Upper lobe of right lung (tissue), 1 donor: Measurements from ENCODE around the gene MAS1L. TPM values are rescaled to one million over a fixed set of nuclear protein-coding genes. Genes with fewer than 3 reads are reported as not detected.

Source experiments
- ATAC-seq: fragments of 200-7000 bp; cut with Tn5 transposase; one replicate; pipeline ENCODE4 v1.9.1; 2020; ENCODE audit warnings: mild to moderate bottlenecking, moderate library complexity
- DNase-seq: peaks from one replicate; pipeline ENCODE4 v3.0.0-alpha.2; 2020
- H3K27ac ChIP-seq: fragments of 200-600 bp; one replicate; pipeline ENCODE4 v1.8.0; 2022
- H3K27me3 ChIP-seq: fragments of 200-600 bp; one replicate; pipeline ENCODE4 v1.8.0; 2022; ENCODE audit warnings: mild to moderate bottlenecking
- H3K36me3 ChIP-seq: fragments of 200-600 bp; one replicate; pipeline ENCODE4 v1.8.0; 2022
- H3K4me1 ChIP-seq: fragments of 200-600 bp; one replicate; pipeline ENCODE4 v1.8.0; 2022
- H3K4me3 ChIP-seq: fragments of 200-600 bp; one replicate; pipeline ENCODE4 v1.8.0; 2022; ENCODE audit warnings: mild to moderate bottlenecking
- H3K9me3 ChIP-seq: fragments of 200-600 bp; one replicate; pipeline ENCODE4 v1.8.0; 2022
- CTCF ChIP-seq: fragments of 200-600 bp; IDR thresholded peaks from one replicate; pipeline ENCODE4 v1.8.0; 2022; ENCODE audit warnings: antibody characterized with exemption
- intact Hi-C: fragments of 100-400 bp; cut with DNase I; formaldehyde crosslinking; loops from one replicate; pipeline ENCODE4 v1.11.0; 2022
- total RNA-seq: library from RNA; stranded (reverse); fragmentation: NEBNext Ultra II Directional; extraction: Animal tissue kit (Norgen Biotek cat#: 25700); gene quantifications from one replicate; pipeline ENCODE4 v1.2.1, GENCODE V29; 2021
- donor health status: DM: no; HTN: yes; CAD: no; lungs with severe emphysema.

MAS1L gene
- total RNA-seq, 1 donor from 2014 or later = 0.64 TPM

DNA sequence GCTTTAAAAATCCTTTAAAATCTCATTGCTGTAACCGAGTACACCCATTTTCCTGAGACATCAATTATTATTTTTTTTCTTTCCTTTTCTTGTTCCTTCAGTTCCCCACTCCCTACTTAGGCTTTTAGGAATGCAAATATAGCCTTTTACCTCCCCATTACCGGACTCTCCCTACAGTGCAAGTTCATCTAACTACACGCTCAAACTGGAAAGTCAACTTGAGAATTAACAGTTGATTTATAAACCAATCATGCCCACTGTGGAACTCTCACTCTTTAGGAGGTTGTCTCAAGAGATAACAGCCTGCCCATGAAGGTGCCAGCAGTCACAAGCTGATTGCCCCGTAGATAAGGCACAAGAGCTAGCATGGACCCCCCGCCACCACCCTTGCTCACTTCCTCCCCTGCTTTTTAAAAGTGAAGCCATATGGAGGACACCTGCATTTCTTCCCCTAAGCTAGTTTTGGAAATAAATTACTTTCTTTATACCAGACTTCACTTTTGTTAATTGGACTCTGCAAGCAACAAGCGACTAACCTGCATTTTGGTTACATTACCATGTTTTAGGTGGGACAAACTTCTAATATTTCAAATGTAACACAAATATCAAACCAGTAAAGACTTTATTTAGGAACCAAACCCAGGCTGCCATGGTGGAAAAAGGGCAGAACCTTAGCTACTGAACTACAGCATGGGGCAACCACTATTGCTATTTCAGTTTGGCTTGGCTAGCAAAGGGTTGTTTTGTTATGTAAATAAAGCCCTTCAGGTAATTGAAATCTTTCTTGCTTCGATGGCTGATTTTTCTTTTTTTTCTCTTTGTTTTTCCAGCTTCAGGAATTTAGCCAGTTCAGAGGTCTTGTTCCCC lies 36.9 kb upstream of the MAS1L start:
- no peaks in the 10 kb centered on the region for H3K27me3 ChIP-seq
- H3K4me3 ChIP-seq = no peak overlapping the region
- no peak for TF ChIP-seq CTCF
- no peak overlapping the region for H3K27ac ChIP-seq
- intact Hi-C loops = no loop called here
- H3K4me1 ChIP-seq = no peaks in the 10 kb centered on the region
- DNase-seq (no peak), ATAC-seq (no peak)
- H3K9me3 ChIP-seq = no peaks in the 10 kb centered on the region
- no peaks in the 10 kb centered on the region for H3K36me3 ChIP-seq

DNA sequence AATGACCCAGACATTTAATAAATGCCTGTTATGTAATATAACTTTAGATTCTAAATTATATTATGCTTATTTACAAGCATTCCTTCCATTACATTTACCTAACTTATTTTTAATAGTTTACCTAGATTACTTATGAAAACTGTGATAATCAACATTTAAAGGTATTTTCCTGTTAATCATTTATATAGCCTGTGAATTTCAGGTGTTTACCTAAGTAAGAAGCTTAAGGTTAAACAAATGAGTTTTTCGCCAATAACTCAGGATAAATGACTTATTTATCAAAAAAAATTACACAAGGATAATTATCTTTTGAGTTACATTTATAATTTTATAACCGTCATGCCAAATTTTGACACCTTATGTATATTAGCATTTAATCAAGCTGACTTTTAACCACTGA lies 36.3 kb upstream of the MAS1L start:
- Histone ChIP-seq H3K27ac (no peak overlapping the region), H3K4me1 (no peaks in the 10 kb centered on the region)
- no peak for TF ChIP-seq CTCF

DNA sequence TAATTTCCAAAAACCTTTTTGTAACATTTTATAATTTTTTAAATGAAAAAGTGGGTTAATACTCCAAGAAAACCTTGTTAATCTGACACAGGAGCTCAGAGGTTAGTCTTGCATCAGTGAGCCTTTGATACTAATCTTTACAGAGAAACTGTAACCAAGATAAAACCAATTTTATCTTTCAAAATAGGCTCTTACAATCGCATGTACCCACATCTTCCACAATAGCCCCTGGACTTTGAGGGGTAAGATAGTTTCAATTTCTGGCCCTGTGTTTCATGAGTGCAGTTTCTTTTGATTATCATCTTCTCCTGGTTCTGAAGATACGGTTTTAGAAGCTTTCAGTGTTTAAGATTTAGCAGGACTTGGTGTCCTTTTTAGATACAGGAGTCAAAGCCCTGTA lies 34.5 kb upstream of the MAS1L start:
- no peak for TF ChIP-seq CTCF
- Histone ChIP-seq H3K4me3 (no peak overlapping the region), H3K9me3 (no peaks in the 10 kb centered on the region), H3K4me1 (no peaks in the 10 kb centered on the region), H3K27ac (no peak overlapping the region), H3K36me3 (no peaks in the 10 kb centered on the region), H3K27me3 (no peaks in the 10 kb centered on the region)
- intact Hi-C loops = no loop called here
- ATAC-seq = no peak
- DNase-seq = no peak

More for the DNA sequence above, 36.3 kb upstream of the MAS1L start:
- ATAC-seq (no peak), DNase-seq (no peak)
- H3K27me3 ChIP-seq = no peaks in the 10 kb centered on the region
- no peaks in the 10 kb centered on the region for H3K36me3 ChIP-seq
- no peaks in the 10 kb centered on the region for H3K9me3 ChIP-seq
- intact Hi-C loops = no loop called here
- H3K4me3 ChIP-seq = no peak overlapping the region

DNA sequence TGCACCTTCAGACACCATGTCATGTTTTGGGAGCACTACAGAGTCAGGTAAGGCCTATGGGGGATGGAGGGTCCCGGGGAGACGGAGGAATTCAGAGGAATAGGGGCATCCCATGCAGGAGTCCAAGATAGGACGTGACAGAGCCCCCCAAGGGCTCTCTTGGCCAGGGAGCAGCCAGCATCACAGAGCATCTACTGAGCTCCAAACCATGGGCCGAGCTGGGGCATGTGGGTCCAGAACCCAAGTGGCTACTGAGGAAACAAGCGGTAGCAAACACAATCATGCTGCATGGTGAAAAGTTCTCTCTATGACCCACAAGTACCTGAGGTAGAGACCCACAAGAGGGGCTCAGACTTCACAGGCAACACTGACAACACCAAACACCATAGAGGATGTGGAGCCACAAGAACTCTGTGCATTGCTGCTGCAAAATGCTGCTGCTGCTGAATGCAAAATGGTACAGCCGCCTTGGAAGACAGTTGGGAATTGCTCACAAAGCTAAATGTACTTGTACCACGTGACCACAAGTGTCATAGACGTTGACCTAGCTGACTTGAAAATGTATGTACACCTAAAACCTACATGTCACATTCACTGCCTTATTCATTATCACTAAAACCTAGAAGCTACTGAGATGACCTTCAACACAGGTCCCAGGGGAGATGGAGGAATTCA lies 33.4 kb upstream of the MAS1L start:
- TF ChIP-seq CTCF = no peak
- H3K4me3 ChIP-seq = no peak overlapping the region
- no peaks in the 10 kb centered on the region for H3K36me3 ChIP-seq
- ATAC-seq (no peak), DNase-seq (no peak)
- H3K4me1 ChIP-seq = no peaks in the 10 kb centered on the region
- no peaks in the 10 kb centered on the region for H3K9me3 ChIP-seq
- no peaks in the 10 kb centered on the region for H3K27me3 ChIP-seq
- intact Hi-C loops = no loop called here
- no peak overlapping the region for H3K27ac ChIP-seq

DNA sequence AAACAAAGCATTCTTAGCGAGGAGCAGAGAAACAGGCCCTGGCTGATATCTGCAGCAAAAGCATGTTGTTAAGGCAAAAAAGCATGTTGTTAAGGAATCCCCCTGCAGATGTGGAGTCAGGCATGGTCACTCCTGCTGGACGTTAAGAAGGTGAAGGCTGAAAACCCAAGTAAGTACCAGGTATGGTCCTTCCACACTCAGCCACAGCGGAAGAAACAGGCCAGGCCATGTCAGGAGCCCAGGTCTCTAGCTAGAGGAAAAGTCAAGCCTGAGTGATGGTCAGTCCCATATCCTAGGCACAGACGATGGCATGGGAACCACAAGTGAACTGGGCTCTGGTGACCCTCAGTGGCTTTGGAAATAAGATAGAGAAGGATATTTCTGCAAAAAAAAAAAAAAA lies 32.5 kb upstream of the MAS1L start:
- H3K4me3 ChIP-seq = no peak overlapping the region
- no peaks in the 10 kb centered on the region for H3K4me1 ChIP-seq
- DNase-seq (no peak), ATAC-seq (no peak)
- H3K36me3 ChIP-seq = no peaks in the 10 kb centered on the region
- H3K27me3 ChIP-seq = no peaks in the 10 kb centered on the region
- intact Hi-C loops = no loop called here
- TF ChIP-seq CTCF = no peak
- H3K27ac ChIP-seq = no peak overlapping the region
- H3K9me3 ChIP-seq = no peaks in the 10 kb centered on the region
